SU-DHL-6 (cell line): ENCODE data around the gene FMNL1.

ENCODE experiments used
- H2AFZ ChIP-seq: fragments of 200-600 bp; sonication (generic); 2 replicates; pipeline ENCODE4 v1.6.1; 2014; ENCODE audit warnings: low read depth, mild to moderate bottlenecking, moderate library complexity, mixed read lengths, antibody characterized with exemption, low read length; ENCODE audit not compliant: severe bottlenecking
- H3F3A ChIP-seq: fragments of 200-600 bp; shearing (Covaris generic); 2 replicates; pipeline ENCODE4 v1.6.0; 2016; ENCODE audit warnings: antibody characterized with exemption, mild to moderate bottlenecking; ENCODE audit not compliant: insufficient read depth
- H3K27ac ChIP-seq: fragments of 200-600 bp; sonication (generic); 2 replicates; pipeline ENCODE4 v1.5.1; 2016; ENCODE audit warnings: low read depth, mild to moderate bottlenecking, low read length, moderate library complexity, mixed read lengths
- H3K27me3 ChIP-seq: fragments of 200-600 bp; sonication (generic), shearing (Covaris generic); 2 replicates; pipeline ENCODE4 v1.6.0; 2014; ENCODE audit warnings: mild to moderate bottlenecking, low read length
- H3K36me3 ChIP-seq: fragments of 200-600 bp; sonication (generic); 2 replicates; pipeline ENCODE4 v1.6.1; 2014; ENCODE audit warnings: mild to moderate bottlenecking, low read length, mixed read lengths
- H3K4me2 ChIP-seq: fragments of 300-600, 200-600 bp; shearing (Covaris generic), sonication (generic); 2 replicates; pipeline ENCODE4 v1.6.0; 2014; ENCODE audit warnings: low read length, low read depth, mild to moderate bottlenecking; ENCODE audit not compliant: poor library complexity, severe bottlenecking
- H3K4me3 ChIP-seq: fragments of 200-600 bp; sonication (generic); 2 replicates; pipeline ENCODE4 v1.5.1; 2014; ENCODE audit warnings: antibody characterized with exemption, low read length, mild to moderate bottlenecking, mixed read lengths; ENCODE audit not compliant: insufficient read depth, poor library complexity, severe bottlenecking
- H3K79me2 ChIP-seq: fragments of 200-600 bp; sonication (generic); 2 replicates; pipeline ENCODE4 v1.6.1; 2014; ENCODE audit warnings: mild to moderate bottlenecking, low read length, moderate library complexity; ENCODE audit not compliant: insufficient read depth
- H3K9ac ChIP-seq: fragments of 200-600 bp; sonication (generic); 2 replicates; pipeline ENCODE4 v1.7.0; 2014; ENCODE audit warnings: mild to moderate bottlenecking, low read length
- H3K9me2 ChIP-seq: fragments of 200-600 bp; sonication (generic); replicated peaks from 2 replicates; pipeline ENCODE4 v1.6.1; 2014; ENCODE audit warnings: low read length; ENCODE audit not compliant: insufficient read depth
- H3K9me3 ChIP-seq: fragments of 200-600 bp; sonication (generic); 2 replicates; pipeline ENCODE4 v1.6.1; 2014; ENCODE audit warnings: low read length, mixed read lengths; ENCODE audit not compliant: insufficient read depth
- H4K20me1 ChIP-seq: fragments of 200-600 bp; sonication (generic); 2 replicates; pipeline ENCODE4 v1.6.1; 2014; ENCODE audit warnings: low read depth, mild to moderate bottlenecking, antibody characterized with exemption, low read length, moderate library complexity, mixed read lengths
- CTCF ChIP-seq: fragments of 200-600 bp; sonication (generic); IDR thresholded peaks from one replicate; pipeline ENCODE4 v1.5.1; 2017; ENCODE audit warnings: antibody characterized with exemption, mild to moderate bottlenecking, low read length, moderate library complexity; ENCODE audit not compliant: insufficient read depth, poor library complexity, severe bottlenecking
- EZH2phosphoT487 ChIP-seq: fragments of 200-600 bp; sonication (generic), shearing (Covaris generic); conservative IDR thresholded peaks from 2 replicates; pipeline ENCODE4 v1.6.1; 2018; ENCODE audit warnings: mild to moderate bottlenecking, antibody characterized with exemption, low read length, moderate library complexity, mixed read lengths

Gene FMNL1

GRCh38 chr17:45236282-45236606 is 14.6 kb downstream of the FMNL1 start:
- Histone ChIP-seq H4K20me1 (no peaks in the 10 kb centered on the region), H3K9me2 (no peaks in the 10 kb centered on the region), H3K9ac (no peak overlapping the region), H3K4me2 (no peak overlapping the region), H3K9me3 (no peaks in the 10 kb centered on the region), H2AFZ (no peak overlapping the region), H3K4me3 (no peak overlapping the region), H3K27me3 (no peaks in the 10 kb centered on the region), H3K36me3 (0 out of 2 replicates have a peak, but pooled peaks cover 4% of the 10 kb centered on the region), H3K79me2 (peaks cover 10% of the 10 kb centered on the region), H3F3A (0 out of 2 replicates have a peak, but pooled peaks cover 4% of the 10 kb centered on the region), H3K27ac (no peak overlapping the region)
- TF ChIP-seq CTCF (no peak), EZH2phosphoT487 (no peak)

GRCh38 chr17:45237686-45238085 is 16.0 kb downstream of the FMNL1 start:
- TF ChIP-seq EZH2phosphoT487: no peak
- TF ChIP-seq CTCF: no peak
- H3K9me3 ChIP-seq: no peaks in the 10 kb centered on the region
- no peak overlapping the region for H3K4me2 ChIP-seq
- 0 out of 2 replicates have a peak, but pooled peaks cover 4% of the 10 kb centered on the region for H3F3A ChIP-seq
- H3K79me2 ChIP-seq: no peaks in the 10 kb centered on the region
- no peak overlapping the region for H2AFZ ChIP-seq
- no peaks in the 10 kb centered on the region for H3K27me3 ChIP-seq
- no peaks in the 10 kb centered on the region for H4K20me1 ChIP-seq
- no peak overlapping the region for H3K4me3 ChIP-seq
- H3K9me2 ChIP-seq: no peaks in the 10 kb centered on the region
- H3K27ac ChIP-seq: no peak overlapping the region
- 0 out of 2 replicates have a peak, but pooled peaks cover 4% of the 10 kb centered on the region for H3K36me3 ChIP-seq
- no peak overlapping the region for H3K9ac ChIP-seq

- Histone ChIP-seq H3K27me3 (no peaks in the 10 kb centered on the region), H4K20me1 (no peaks in the 10 kb centered on the region), H3K27ac (no peak overlapping the region), H3K36me3 (0 out of 2 replicates have a peak, but pooled peaks cover 4% of the 10 kb centered on the region), H2AFZ (no peak overlapping the region), H3K4me2 (no peak overlapping the region), H3K9ac (no peak overlapping the region), H3K4me3 (no peak overlapping the region), H3K9me2 (no peaks in the 10 kb centered on the region), H3K79me2 (no peaks in the 10 kb centered on the region), H3K9me3 (no peaks in the 10 kb centered on the region), H3F3A (0 out of 2 replicates have a peak, but pooled peaks cover 4% of the 10 kb centered on the region)
- TF ChIP-seq CTCF (no peak), EZH2phosphoT487 (no peak)
Observed at GRCh38 chr17:45238155-45238774, 16.6 kb downstream of the FMNL1 start.
